Esophagus muscularis mucosa (tissue), 4 donors: ENCODE measurements around the gene LCE2A.

Experiments
- EP300 ChIP-seq: sonication (generic); formaldehyde crosslinking; IDR thresholded peaks from one replicate; pipeline ENCODE4 v1.6.1; 2017; ENCODE audit warnings: antibody characterized with exemption
- POLR2A ChIP-seq: fragments of 450-650 bp; IDR thresholded peaks from one replicate; pipeline ENCODE4 v1.6.1; 2017; ENCODE audit warnings: antibody characterized with exemption, moderate library complexity, mild to moderate bottlenecking, low read depth
- POLR2AphosphoS5 ChIP-seq, 2 donors: sonication (generic); formaldehyde crosslinking; IDR thresholded peaks; one replicate each; pipeline ENCODE4 v1.6.1; 2017; ENCODE audit warnings: antibody characterized with exemption in 2 of 2
- TF ChIP-seq, protein P1 (sequence below), 3 experiments: fragments of 200-600 bp in 2 of 3; fragments of 450-650 bp in 1 of 3; sonication (generic) in 2 of 3; IDR thresholded peaks; one replicate each; pipeline ENCODE4 v1.5.1; 2017 to 2019; ENCODE audit warnings: antibody characterized with exemption in 3 of 3, mild to moderate bottlenecking in 2 of 3, moderate library complexity in 1 of 3

DNA sequence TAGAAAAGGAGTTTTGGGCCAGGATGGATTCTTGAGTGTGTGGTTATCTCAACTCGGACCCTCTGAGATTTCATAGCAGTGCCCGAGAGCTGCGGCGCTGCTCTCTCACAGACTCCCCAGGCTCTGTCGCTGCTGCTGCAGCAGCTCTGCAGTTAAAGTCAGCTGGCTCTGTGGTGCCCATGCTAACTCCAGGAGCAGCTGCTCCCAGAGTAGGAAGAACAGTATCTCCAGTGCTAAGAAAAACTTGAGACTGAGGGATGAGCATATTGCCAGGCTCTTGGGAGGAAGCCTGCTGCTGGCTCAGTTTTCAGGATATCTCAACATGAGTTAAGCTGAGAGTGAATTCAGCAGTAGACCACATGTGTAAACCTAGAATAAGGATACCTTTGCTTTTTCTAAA lies 30.5 kb upstream of the LCE2A start:
- TF ChIP-seq, protein P1, sequence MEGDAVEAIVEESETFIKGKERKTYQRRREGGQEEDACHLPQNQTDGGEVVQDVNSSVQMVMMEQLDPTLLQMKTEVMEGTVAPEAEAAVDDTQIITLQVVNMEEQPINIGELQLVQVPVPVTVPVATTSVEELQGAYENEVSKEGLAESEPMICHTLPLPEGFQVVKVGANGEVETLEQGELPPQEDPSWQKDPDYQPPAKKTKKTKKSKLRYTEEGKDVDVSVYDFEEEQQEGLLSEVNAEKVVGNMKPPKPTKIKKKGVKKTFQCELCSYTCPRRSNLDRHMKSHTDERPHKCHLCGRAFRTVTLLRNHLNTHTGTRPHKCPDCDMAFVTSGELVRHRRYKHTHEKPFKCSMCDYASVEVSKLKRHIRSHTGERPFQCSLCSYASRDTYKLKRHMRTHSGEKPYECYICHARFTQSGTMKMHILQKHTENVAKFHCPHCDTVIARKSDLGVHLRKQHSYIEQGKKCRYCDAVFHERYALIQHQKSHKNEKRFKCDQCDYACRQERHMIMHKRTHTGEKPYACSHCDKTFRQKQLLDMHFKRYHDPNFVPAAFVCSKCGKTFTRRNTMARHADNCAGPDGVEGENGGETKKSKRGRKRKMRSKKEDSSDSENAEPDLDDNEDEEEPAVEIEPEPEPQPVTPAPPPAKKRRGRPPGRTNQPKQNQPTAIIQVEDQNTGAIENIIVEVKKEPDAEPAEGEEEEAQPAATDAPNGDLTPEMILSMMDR (IDR thresholded peaks at IDR 0.05), result no peak
- TF ChIP-seq POLR2AphosphoS5 (IDR thresholded peaks at IDR 0.05), result no peak
- TF ChIP-seq POLR2A, result no peak
- TF ChIP-seq EP300, result no peak
